ENCODE measurements around the gene NUCB1. TPM values are rescaled to one million over a fixed set of nuclear protein-coding genes. Genes with fewer than 3 reads are reported as not detected.
A peak's percentile ranks its signal among the peaks of the same experiment; 100 is the strongest.

The NUCB1 gene
- total RNA-seq, 2 experiments from 2014 or later, result 73.7 to 77.0 TPM

DNA sequence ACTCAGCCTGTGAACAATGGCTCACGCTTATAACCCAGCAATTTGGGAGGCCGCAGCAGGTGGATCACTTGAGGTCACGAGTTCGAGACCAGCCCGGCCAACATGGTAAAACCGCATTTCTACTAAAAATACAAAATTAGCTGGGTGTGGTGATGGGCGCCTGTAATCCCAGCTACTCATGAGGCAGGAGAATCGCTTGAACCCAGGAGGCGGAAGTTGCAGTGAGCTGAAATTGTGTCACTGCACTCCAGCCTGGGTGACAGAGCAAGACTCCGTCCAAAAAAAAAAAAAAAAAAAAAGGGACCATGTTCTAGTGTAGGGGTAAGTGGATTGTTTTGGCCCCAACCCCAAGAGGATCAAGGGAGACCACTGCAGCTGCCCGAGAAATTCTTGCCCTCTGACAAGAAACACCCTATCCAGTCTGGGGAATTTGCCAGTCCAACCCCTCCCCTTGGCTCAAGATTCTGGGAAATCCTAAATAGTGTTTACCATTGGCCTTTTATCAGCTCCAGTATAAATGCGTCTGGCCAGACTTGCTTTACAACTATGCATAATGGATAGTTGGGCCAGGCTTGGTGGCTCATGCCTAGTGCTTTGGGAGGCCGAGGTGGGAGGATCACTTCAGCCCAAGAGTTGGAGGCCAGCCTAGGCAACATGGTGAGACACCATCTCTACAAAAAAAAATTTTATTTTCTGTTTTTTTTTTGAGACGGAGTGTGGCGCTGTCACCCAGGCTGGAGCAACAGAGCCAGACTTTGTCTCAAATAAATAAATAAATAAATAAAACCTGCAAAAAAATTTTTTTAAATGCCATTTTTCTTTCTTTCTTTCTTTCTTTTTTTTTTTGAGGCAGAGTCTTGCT lies 28.3 kb downstream of the NUCB1 start:
- DNase-seq (no peak), ATAC-seq (ENCODE audit: poor library complexity) (no peak)
- H3K27me3 ChIP-seq (ENCODE audit: control insufficient read depth in 1 of 2, insufficient read depth in 2 of 2, low read length in 2 of 2), result no peaks in the 10 kb centered on the region
- intact Hi-C loops (cut with DNase I, micrococcal nuclease), result no loop called here
- ChIA-PET POLR2A (no interaction called here), CTCF (no interaction called here)
- peaks cover 12% of the 10 kb centered on the region for H3K4me1 ChIP-seq (ENCODE audit: insufficient read depth, low read length)
- H3K27ac ChIP-seq (ENCODE audit: low read depth in 1 of 2, low read length in 2 of 2), result no peak overlapping the region
- H3K9me3 Mint-ChIP-seq, result no peaks in the 10 kb centered on the region
- no peak overlapping the region for H3K4me3 ChIP-seq (ENCODE audit: low read length)
- no peak overlapping the region for H3K27ac Mint-ChIP-seq
- H3K36me3 Mint-ChIP-seq (ENCODE audit: low read depth), result no peaks in the 10 kb centered on the region
- TF ChIP-seq, protein P1, sequence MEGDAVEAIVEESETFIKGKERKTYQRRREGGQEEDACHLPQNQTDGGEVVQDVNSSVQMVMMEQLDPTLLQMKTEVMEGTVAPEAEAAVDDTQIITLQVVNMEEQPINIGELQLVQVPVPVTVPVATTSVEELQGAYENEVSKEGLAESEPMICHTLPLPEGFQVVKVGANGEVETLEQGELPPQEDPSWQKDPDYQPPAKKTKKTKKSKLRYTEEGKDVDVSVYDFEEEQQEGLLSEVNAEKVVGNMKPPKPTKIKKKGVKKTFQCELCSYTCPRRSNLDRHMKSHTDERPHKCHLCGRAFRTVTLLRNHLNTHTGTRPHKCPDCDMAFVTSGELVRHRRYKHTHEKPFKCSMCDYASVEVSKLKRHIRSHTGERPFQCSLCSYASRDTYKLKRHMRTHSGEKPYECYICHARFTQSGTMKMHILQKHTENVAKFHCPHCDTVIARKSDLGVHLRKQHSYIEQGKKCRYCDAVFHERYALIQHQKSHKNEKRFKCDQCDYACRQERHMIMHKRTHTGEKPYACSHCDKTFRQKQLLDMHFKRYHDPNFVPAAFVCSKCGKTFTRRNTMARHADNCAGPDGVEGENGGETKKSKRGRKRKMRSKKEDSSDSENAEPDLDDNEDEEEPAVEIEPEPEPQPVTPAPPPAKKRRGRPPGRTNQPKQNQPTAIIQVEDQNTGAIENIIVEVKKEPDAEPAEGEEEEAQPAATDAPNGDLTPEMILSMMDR (IDR thresholded peaks at IDR 0.05), result no peak
- no peaks in the 10 kb centered on the region for H3K36me3 ChIP-seq (ENCODE audit: insufficient read depth, low read length)
- peaks cover 17% of the 10 kb centered on the region for H3K4me1 Mint-ChIP-seq (ENCODE audit: low read depth)
- H3K27me3 Mint-ChIP-seq, result no peaks in the 10 kb centered on the region
- H3K4me3 Mint-ChIP-seq, result no peak overlapping the region
- H3K9me3 ChIP-seq (ENCODE audit: control insufficient read depth in 1 of 2, insufficient read depth in 1 of 2, low read length in 2 of 2), result no peaks in the 10 kb centered on the region

GRCh38 chr19:48933382-48933932 lies 33.3 kb downstream of the NUCB1 start, which contains the start of gene DHDH:
TSS of gene DHDH (plus strand) at chr19:48933699. CDS start at chr19:48933722, 23 bp downstream.
- H3K9me3 ChIP-seq (ENCODE audit: control insufficient read depth in 1 of 2, insufficient read depth in 1 of 2, low read length in 2 of 2), result no peaks in the 10 kb centered on the region
- Mint-ChIP-seq H3K4me3 (peak within 1 kb of the TSS; percentile 82), H3K27me3 (no peaks in the 10 kb centered on the region), H3K9me3 (no peaks in the 10 kb centered on the region), H3K27ac (peak within 1 kb of the TSS; percentile 77), H3K36me3 (ENCODE audit: low read depth) (no peaks in the 10 kb centered on the region), H3K4me1 (ENCODE audit: low read depth) (peaks cover 20% of the 10 kb centered on the region)
- peaks cover 14% of the 10 kb centered on the region for H3K4me1 ChIP-seq (ENCODE audit: insufficient read depth, low read length)
- ATAC-seq (ENCODE audit: poor library complexity) (peak; percentile 96), DNase-seq (peak; percentile 77 to 96 (median 86))
- H3K4me3 ChIP-seq (ENCODE audit: low read length), result peak within 1 kb of the TSS; percentile 63
- H3K27ac ChIP-seq (ENCODE audit: low read depth in 1 of 2, low read length in 2 of 2), result peak within 1 kb of the TSS in 1 of 2 donors; percentile 25
- intact Hi-C loops (cut with DNase I, micrococcal nuclease), result loop anchor here in 1 of 2 experiments (2.0 to 5.0 kb wide), 3 partner anchors 33 to 59 kb away; partner anchors contain the start of genes GYS1, NUCB1 and RUVBL2
- H3K27me3 ChIP-seq (ENCODE audit: control insufficient read depth in 1 of 2, insufficient read depth in 2 of 2, low read length in 2 of 2), result no peaks in the 10 kb centered on the region
- H3K36me3 ChIP-seq (ENCODE audit: insufficient read depth, low read length), result no peaks in the 10 kb centered on the region
- TF ChIP-seq, protein P1 (IDR thresholded peaks at IDR 0.05), result no peak
- ChIA-PET CTCF (interaction anchor here (1.2 to 1.7 kb wide), 2 partner anchors 34 to 38 kb away, joined by 3 to 8 read pairs; partner anchors contain the start of gene NUCB1), POLR2A (interaction anchor here (0.7 to 1.9 kb wide), 9 partner anchors 15 to 61 kb away, joined by 3 to 15 read pairs (median 6); partner anchors contain the start of genes FTL, NUCB1, PPP1R15A and RUVBL2)

- no peak overlapping the region for H3K27ac ChIP-seq (ENCODE audit: low read depth in 1 of 2, low read length in 2 of 2)
- DNase-seq, result no peak
- Mint-ChIP-seq H3K36me3 (ENCODE audit: low read depth) (peaks cover 5% of the 10 kb centered on the region), H3K4me3 (peak overlapping the region; percentile 45), H3K27me3 (no peaks in the 10 kb centered on the region), H3K9me3 (no peaks in the 10 kb centered on the region), H3K27ac (no peak overlapping the region), H3K4me1 (ENCODE audit: low read depth) (peaks cover 20% of the 10 kb centered on the region)
- H3K36me3 ChIP-seq (ENCODE audit: insufficient read depth, low read length), result no peaks in the 10 kb centered on the region
- H3K9me3 ChIP-seq (ENCODE audit: control insufficient read depth in 1 of 2, insufficient read depth in 1 of 2, low read length in 2 of 2), result no peaks in the 10 kb centered on the region
- intact Hi-C loops (cut with DNase I, micrococcal nuclease), result loop anchor here in 1 of 2 experiments (5.0 kb wide), 1 partner anchor 37 kb away; no protein-coding TSS in a partner anchor
- no peak overlapping the region for H3K4me3 ChIP-seq (ENCODE audit: low read length)
- TF ChIP-seq, protein P1 (IDR thresholded peaks at IDR 0.05), result no peak
- ATAC-seq (ENCODE audit: poor library complexity), result no peak
- H3K27me3 ChIP-seq (ENCODE audit: control insufficient read depth in 1 of 2, insufficient read depth in 2 of 2, low read length in 2 of 2), result no peaks in the 10 kb centered on the region
- peaks cover 14% of the 10 kb centered on the region for H3K4me1 ChIP-seq (ENCODE audit: insufficient read depth, low read length)
- CTCF ChIA-PET, result no interaction called here
- POLR2A ChIA-PET, result no interaction called here
Measured at GRCh38 chr19:48934837-48935236, 34.7 kb downstream of the NUCB1 start.

Measured in CD4-positive, alpha-beta T cell (primary cell).